ENCODE results near the gene ZNF740.
"Not testable (repeated sequence)": the region's sequence is repeated elsewhere in the genome, so short reads cannot be mapped to it uniquely, and the experiment has no call there.

ZNF740 gene

GRCh38 chr12:53173085-53173715 lies 7.3 kb upstream of the ZNF740 start:
- DNase-seq (ENCODE audit: low spot score): no peak

GRCh38 chr12:53174881-53175491 lies 5.5 kb upstream of the ZNF740 start:
- DNase-seq (ENCODE audit: low spot score): no peak

GRCh38 chr12:53176750-53177149 lies 3.8 kb upstream of the ZNF740 start:
- no peak for DNase-seq (ENCODE audit: low spot score)

- DNase-seq (ENCODE audit: low spot score): not testable (repeated sequence)
Observed at GRCh38 chr12:53177447-53177846, 3.1 kb upstream of the ZNF740 start.

- DNase-seq (ENCODE audit: low spot score): not testable (repeated sequence)
Observed at GRCh38 chr12:53178803-53179202, 1.7 kb upstream of the ZNF740 start.

GRCh38 chr12:53179687-53180219 lies 769 bp upstream of the ZNF740 start:
- no peak for DNase-seq (ENCODE audit: low spot score)

- DNase-seq (ENCODE audit: low spot score): peak; percentile 80
Observed at GRCh38 chr12:53180931-53181645, 566 bp downstream of the ZNF740 start.

GRCh38 chr12:53181935-53182334 lies 1.4 kb downstream of the ZNF740 start:
- DNase-seq (ENCODE audit: low spot score): no peak

- DNase-seq (ENCODE audit: low spot score): no peak
Observed at GRCh38 chr12:53182903-53183302, 2.4 kb downstream of the ZNF740 start.

GRCh38 chr12:53184828-53185227 lies 4.3 kb downstream of the ZNF740 start:
- DNase-seq (ENCODE audit: low spot score): no peak

GRCh38 chr12:53185582-53186153 lies 5.1 kb downstream of the ZNF740 start:
- no peak for DNase-seq (ENCODE audit: low spot score)

GRCh38 chr12:53186745-53187144 lies 6.2 kb downstream of the ZNF740 start:
- DNase-seq (ENCODE audit: low spot score): no peak

GRCh38 chr12:53187145-53187899 lies 6.8 kb downstream of the ZNF740 start:
- DNase-seq (ENCODE audit: low spot score): no peak

GRCh38 chr12:53190108-53190729 lies 9.7 kb downstream of the ZNF740 start:
- peak; percentile 55 for DNase-seq (ENCODE audit: low spot score)

- DNase-seq (ENCODE audit: low spot score): no peak
Observed at GRCh38 chr12:53191096-53191884, 10.8 kb downstream of the ZNF740 start.

GRCh38 chr12:53191885-53192530 lies 11.5 kb downstream of the ZNF740 start:
- DNase-seq (ENCODE audit: low spot score): no peak

GRCh38 chr12:53192531-53193021 lies 12.1 kb downstream of the ZNF740 start:
- no peak for DNase-seq (ENCODE audit: low spot score)

GRCh38 chr12:53193040-53193439 lies 12.5 kb downstream of the ZNF740 start:
- no peak for DNase-seq (ENCODE audit: low spot score)

- no peak for DNase-seq (ENCODE audit: low spot score)
Observed at GRCh38 chr12:53193985-53194716, 13.6 kb downstream of the ZNF740 start.
